ENCODE results near the gene CLCN3. TPM values are rescaled to one million over a fixed set of nuclear protein-coding genes. Genes with fewer than 3 reads are reported as not detected.
A peak's percentile ranks its signal among the peaks of the same experiment; 100 is the strongest.

Gene CLCN3
- total and polyA plus RNA-seq, 2 of the 13 experiments (the other 11 are each of a cell fraction or from before 2014, with no cell fraction given): 13.6 to 23.7 TPM

GRCh38 chr4:169611991-169612870, 8.1 kb upstream of the CLCN3 start, which contains the start of gene NEK1 (continued):
- TF ChIP-seq ZNF317 (CRISPR knock-in tag; IDR thresholded peaks at IDR 0.05): peak; percentile 67; the same call in 1 of the 2 replicates
- peak; percentile 94 for TF ChIP-seq ZNF687 (CRISPR knock-in tag; IDR thresholded peaks at IDR 0.05)
- TF ChIP-seq ZNF674 (CRISPR knock-in tag; IDR thresholded peaks at IDR 0.05; ENCODE audit: low read depth): no peak
- TF ChIP-seq ZNF788 (CRISPR knock-in tag; IDR thresholded peaks at IDR 0.05; ENCODE audit: borderline replicate concordance): peak; percentile 69; the same call in 1 of the 2 replicates
- no peak for TF ChIP-seq ZNF318 (CRISPR knock-in tag; IDR thresholded peaks at IDR 0.05)
- no peak for TF ChIP-seq ARNT2 (CRISPR knock-in tag; IDR thresholded peaks at IDR 0.05; ENCODE audit: low read depth)
- no peak for TF ChIP-seq ZNF703 (CRISPR knock-in tag; IDR thresholded peaks at IDR 0.05; ENCODE audit: borderline replicate concordance)
- peak; percentile 90 for TF ChIP-seq MYC (CRISPR knock-in tag; IDR thresholded peaks at IDR 0.05; ENCODE audit: borderline replicate concordance)
- TF ChIP-seq ZNF891 (CRISPR knock-in tag; IDR thresholded peaks at IDR 0.05): peak; percentile 77
- TF ChIP-seq SMAD3 (CRISPR knock-in tag; IDR thresholded peaks at IDR 0.05): peak; percentile 58
- TF ChIP-seq ZNF672 (CRISPR knock-in tag; IDR thresholded peaks at IDR 0.05): no peak
- peak; percentile 76 for TF ChIP-seq POGZ (CRISPR knock-in tag; IDR thresholded peaks at IDR 0.05)
- no peak for TF ChIP-seq MAZ (IDR thresholded peaks at IDR 0.05; ENCODE audit: borderline replicate concordance, low read depth, low read length)
- peak; percentile 86 for TF ChIP-seq MAZ (CRISPR knock-in tag; IDR thresholded peaks at IDR 0.05; ENCODE audit: low read depth)
- TF ChIP-seq RXRA (CRISPR knock-in tag; IDR thresholded peaks at IDR 0.05): no peak; the same call in 1 of the 2 replicates
- no peak for TF ChIP-seq LCORL (IDR thresholded peaks at IDR 0.05)
- TF ChIP-seq LCORL (CRISPR knock-in tag; IDR thresholded peaks at IDR 0.05): peak; percentile 55; the same call in 1 of the 2 replicates

Measured in HepG2 (cell line).